A673 (cell line): ENCODE measurements around the gene MYD88. TPM values are rescaled to one million over a fixed set of nuclear protein-coding genes. Genes with fewer than 3 reads are reported as not detected.
"Not testable (repeated sequence)": the region's sequence is repeated elsewhere in the genome, so short reads cannot be mapped to it uniquely, and the experiment has no call there.

Experiments
- BruUV-seq: library from RNA; stranded (reverse); fragments of 400-500 nt; replicated peaks from 2 replicates; lab custom pipeline; 2021; lab: Mats Ljungman, UMichigan
- CTCF ChIA-PET: fragments of 300-600 bp; sonication (Branson Sonifier 250); formaldehyde crosslinking; loops from one replicate; lab custom pipeline; 2022; ENCODE audit warnings: antibody characterized with exemption; lab: Charles Lee
- POLR2A ChIA-PET: fragments of 300-600 bp; sonication (Branson Sonifier 250); formaldehyde crosslinking; loops from one replicate; lab custom pipeline; 2022; ENCODE audit warnings: antibody characterized with exemption; ENCODE audit not compliant: low non-redundant PET; lab: Charles Lee
- DNase-seq: peaks from one replicate; pipeline ENCODE4 v3.0.0-alpha.2; 2015; ENCODE audit warnings: low spot score
- H3K27ac ChIP-seq: fragments of 200-600 bp; sonication (generic); 2 replicates; pipeline ENCODE4 v1.5.1; 2016; ENCODE audit warnings: mixed run types, low read depth, mild to moderate bottlenecking, mixed read lengths, antibody characterized with exemption, low read length; ENCODE audit not compliant: poor library complexity, severe bottlenecking
- H3K27me3 ChIP-seq: fragments of 200-600 bp; sonication (generic); replicated peaks from 2 replicates; pipeline ENCODE4 v1.6.1; 2017; ENCODE audit warnings: mixed run types, low read depth, mild to moderate bottlenecking, mixed read lengths, antibody characterized with exemption, low read length; ENCODE audit not compliant: insufficient read depth, poor library complexity
- H3K36me3 ChIP-seq: fragments of 200-600 bp; sonication (generic); 2 replicates; pipeline ENCODE4 v1.6.1; 2016; ENCODE audit warnings: mixed run types, mild to moderate bottlenecking, mixed read lengths, antibody characterized with exemption, low read length; ENCODE audit not compliant: insufficient read depth, poor library complexity, severe bottlenecking
- H3K4me1 ChIP-seq: fragments of 200-600 bp; sonication (generic); 2 replicates; pipeline ENCODE4 v1.6.1; 2017; ENCODE audit warnings: mixed run types, mild to moderate bottlenecking, mixed read lengths, antibody characterized with exemption, low read length; ENCODE audit not compliant: insufficient read depth, poor library complexity, severe bottlenecking
- H3K4me3 ChIP-seq: fragments of 200-600 bp; sonication (generic); 2 replicates; pipeline ENCODE4 v1.5.1; 2016; ENCODE audit warnings: low read depth, mixed run types, mild to moderate bottlenecking, mixed read lengths, low read length; ENCODE audit not compliant: poor library complexity, severe bottlenecking
- H3K9me3 ChIP-seq: fragments of 200-600 bp; sonication (generic); 2 replicates; pipeline ENCODE4 v1.6.1; 2016; ENCODE audit warnings: mixed run types, low read depth, mild to moderate bottlenecking, mixed read lengths, antibody characterized with exemption, low read length; ENCODE audit not compliant: poor library complexity, severe bottlenecking
- CTCF ChIP-seq: fragments of 300-800, 200-600 bp; sonication (generic); conservative IDR thresholded peaks from 2 replicates; pipeline ENCODE4 v1.5.1; 2017; ENCODE audit warnings: low read depth, mild to moderate bottlenecking, antibody characterized with exemption, low read length, moderate library complexity, mixed read lengths
- EZH2 ChIP-seq: fragments of 200-600 bp; sonication (generic); IDR thresholded peaks from 2 replicates; pipeline ENCODE4 v1.6.1; 2017; ENCODE audit warnings: borderline replicate concordance, low read depth, mild to moderate bottlenecking, mixed read lengths, antibody characterized with exemption, low read length; ENCODE audit not compliant: poor library complexity, severe bottlenecking
- intact Hi-C: fragments of 100-400 bp; cut with micrococcal nuclease; formaldehyde crosslinking; loops from one replicate; pipeline ENCODE4 v1.10.0; 2022; ENCODE audit not compliant: unreplicated experiment
- total RNA-seq: library from RNA; stranded (reverse); gene quantifications from 2 replicates; pipeline ENCODE4 v1.2.3, GENCODE V29; 2021

MYD88 gene
- total RNA-seq, 1 experiment from 2014 or later = 11.9 TPM

- H3K9me3 ChIP-seq = no peaks in the 10 kb centered on the region
- ChIA-PET POLR2A (no interaction called here), CTCF (no interaction called here)
- H3K4me3 ChIP-seq = no peak overlapping the region
- H3K36me3 ChIP-seq = no peaks in the 10 kb centered on the region
- no peak overlapping the region for H3K27ac ChIP-seq
- TF ChIP-seq CTCF = no peak
- TF ChIP-seq EZH2 = no peak
- BruUV-seq = no TSS peak
- intact Hi-C loops = no loop called here
- H3K4me1 ChIP-seq = no peaks in the 10 kb centered on the region
- no peak for DNase-seq
- H3K27me3 ChIP-seq = no peaks in the 10 kb centered on the region
These were observed 20.0 kb downstream of the MYD88 start for GRCh38 chr3:38158472-38158871.

- H3K27me3 ChIP-seq, CTCF ChIA-PET, POLR2A ChIA-PET, BruUV-seq, H3K36me3 ChIP-seq, H3K4me1 ChIP-seq, intact Hi-C loops, H3K9me3 ChIP-seq, H3K27ac ChIP-seq, DNase-seq, H3K4me3 ChIP-seq: not testable (repeated sequence)
These were observed 22.2 kb downstream of the MYD88 start for GRCh38 chr3:38160704-38161103.

GRCh38 chr3:38163117-38163840 is 24.8 kb downstream of the MYD88 start:
- 0 out of 2 replicates have a peak, but pooled peaks have one; percentile 11 for TF ChIP-seq CTCF
- TF ChIP-seq EZH2 = no peak
- DNase-seq = peak; percentile 29
- H3K9me3 ChIP-seq = no peaks in the 10 kb centered on the region
- no TSS peak for BruUV-seq
- no peaks in the 10 kb centered on the region for H3K36me3 ChIP-seq
- H3K27ac ChIP-seq = no peak overlapping the region
- no peaks in the 10 kb centered on the region for H3K27me3 ChIP-seq
- POLR2A ChIA-PET = no interaction called here
- no peak overlapping the region for H3K4me3 ChIP-seq
- no peaks in the 10 kb centered on the region for H3K4me1 ChIP-seq
- intact Hi-C loops = no loop called here
- CTCF ChIA-PET = no interaction called here
